HG03108 (cell line): ENCODE measurements around the gene TNFRSF13B.
"Not testable (repeated sequence)": the region's sequence is repeated elsewhere in the genome, so short reads cannot be mapped to it uniquely, and the experiment has no call there.

ENCODE experiments used
- ATAC-seq: cut with Tn5 transposase; IDR thresholded peaks from one replicate; pipeline ENCODE4 v1.9.1; 2021; ENCODE audit warnings: moderate library complexity; ENCODE audit not compliant: unreplicated experiment

Gene TNFRSF13B

DNA sequence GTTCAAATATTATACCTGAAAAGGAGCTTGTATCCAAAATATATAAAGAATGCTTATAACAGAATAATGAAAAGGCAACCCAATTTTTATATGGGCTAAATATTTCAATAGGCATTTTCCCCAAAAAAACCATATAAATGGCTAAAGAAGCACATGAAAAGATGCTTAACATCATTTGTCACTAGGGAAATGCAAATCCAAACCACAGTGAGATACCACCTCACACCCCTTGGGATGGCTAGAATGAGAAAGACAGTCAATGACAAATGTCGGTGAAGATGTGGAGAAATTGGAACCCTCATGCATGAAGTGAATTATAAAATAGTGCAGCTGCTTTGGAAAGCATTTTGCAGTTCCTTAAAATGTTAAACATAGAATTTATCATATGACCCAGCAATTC, 3.1 kb downstream of the TNFRSF13B start:
- ATAC-seq: no peak

DNA sequence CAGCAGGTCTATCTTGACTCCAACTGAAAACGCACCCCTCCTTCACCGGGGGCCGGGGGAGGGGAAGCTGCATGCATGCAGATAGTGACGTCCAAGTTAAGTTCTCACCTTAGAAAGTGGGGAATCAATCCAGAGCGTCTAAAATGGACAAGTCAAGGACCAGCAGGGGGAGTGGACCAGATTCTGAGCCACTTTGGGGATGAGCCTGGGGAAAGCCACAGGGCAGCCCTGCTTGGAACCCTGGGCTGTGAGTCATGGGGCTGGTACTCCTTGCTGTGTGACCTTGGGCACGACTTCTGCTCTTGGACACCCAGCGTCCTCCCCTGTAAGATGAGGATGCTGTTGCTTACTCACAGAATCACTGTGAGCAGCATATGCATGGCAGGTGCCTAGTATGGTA, 9.1 kb downstream of the TNFRSF13B start:
- no peak for ATAC-seq

DNA sequence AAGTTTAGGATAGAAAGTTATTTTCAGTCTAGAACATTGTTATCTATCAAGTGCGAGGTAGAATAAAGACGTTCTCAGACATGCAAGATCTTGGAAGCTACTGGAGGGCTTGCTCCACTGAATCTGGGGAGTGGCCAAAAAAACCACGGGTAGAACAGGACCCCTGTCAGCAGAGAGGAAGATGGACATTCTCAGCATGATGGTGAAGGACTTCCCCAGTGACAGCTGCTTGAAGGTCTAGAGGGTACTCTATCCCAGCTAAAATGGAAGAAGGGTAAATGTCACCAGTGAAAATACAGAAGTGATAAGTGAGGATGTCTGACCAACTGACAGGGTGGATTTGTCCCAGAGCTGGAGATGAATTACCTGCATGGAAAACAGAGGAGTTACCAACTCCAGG, 10.1 kb downstream of the TNFRSF13B start:
- no peak for ATAC-seq

DNA sequence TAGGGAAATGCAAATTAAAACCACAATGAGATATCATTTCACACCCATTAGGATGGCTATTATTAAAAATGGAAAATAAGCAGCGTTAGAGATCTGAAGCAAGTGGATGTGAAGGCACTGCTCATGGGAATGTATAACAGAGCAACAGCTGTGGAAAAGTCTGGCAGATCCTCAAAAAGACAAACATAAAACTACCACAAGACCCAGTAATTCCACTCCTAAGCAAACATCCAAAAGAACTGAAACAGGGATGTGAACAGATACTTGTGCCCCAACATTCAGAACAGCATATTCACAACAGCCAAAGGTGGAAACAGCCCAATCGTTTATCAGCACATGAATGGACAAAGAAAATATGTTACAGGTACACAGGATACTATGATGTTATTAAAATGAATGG, 10.9 kb downstream of the TNFRSF13B start:
- ATAC-seq: not testable (repeated sequence)

DNA sequence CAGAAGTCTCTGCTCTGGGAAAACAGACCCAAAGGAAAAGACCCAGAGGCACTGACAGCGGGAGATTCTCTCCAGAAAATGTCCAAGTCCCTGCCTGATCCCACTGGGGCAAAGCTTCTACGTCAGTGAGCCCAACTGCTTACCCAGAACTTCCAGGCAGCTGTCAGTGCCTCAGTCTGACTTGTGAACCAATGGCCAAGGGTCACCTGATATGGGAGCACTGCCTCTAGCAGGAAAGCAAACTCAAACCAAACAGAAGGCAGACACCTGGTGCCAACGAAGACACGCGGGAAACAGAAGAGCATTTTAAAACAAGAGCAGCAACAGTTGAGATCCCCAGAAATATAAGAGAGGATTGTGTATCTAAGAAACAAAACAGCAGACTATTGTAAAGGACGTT, 16.9 kb downstream of the TNFRSF13B start:
- not testable (repeated sequence) for ATAC-seq

DNA sequence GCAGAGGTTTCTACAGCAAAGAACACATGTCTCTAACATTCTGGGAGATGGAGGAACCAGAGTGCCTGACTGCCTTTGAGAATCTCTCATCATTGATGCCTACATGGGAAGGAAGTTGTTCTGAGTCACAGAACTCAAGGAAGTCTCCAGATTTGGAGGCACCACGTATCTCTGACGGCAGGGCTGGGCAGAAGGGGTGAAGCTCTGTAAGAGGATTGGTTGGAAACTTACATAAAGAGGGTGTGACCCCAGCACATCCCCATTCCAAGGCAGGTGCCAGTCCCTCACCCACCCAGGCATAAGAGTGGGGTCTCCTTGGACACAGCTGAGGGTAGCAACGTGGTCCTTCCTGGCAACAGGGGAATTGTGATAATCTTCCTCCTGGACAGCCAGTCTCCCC, 17.4 kb downstream of the TNFRSF13B start:
- no peak for ATAC-seq

DNA sequence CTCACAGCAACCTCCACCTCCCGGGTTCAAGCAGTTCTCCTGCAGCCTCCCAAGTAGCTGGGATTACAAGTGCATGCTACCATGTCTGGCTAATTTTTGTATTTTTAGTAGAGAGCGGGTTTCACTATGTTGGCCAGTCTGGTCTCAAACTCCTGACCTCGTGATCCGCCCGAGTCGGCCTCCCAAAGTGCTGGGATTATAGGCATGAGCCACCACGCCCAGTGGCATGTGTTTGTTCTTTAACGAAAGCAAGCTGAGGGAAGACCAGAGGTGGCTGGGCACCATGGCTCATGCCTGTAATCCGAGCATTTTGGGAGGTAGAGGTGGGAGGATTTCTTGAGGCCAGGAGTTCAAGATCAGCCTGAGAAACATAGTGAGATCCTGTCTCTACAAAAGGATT, 18.1 kb downstream of the TNFRSF13B start:
- no peak for ATAC-seq

DNA sequence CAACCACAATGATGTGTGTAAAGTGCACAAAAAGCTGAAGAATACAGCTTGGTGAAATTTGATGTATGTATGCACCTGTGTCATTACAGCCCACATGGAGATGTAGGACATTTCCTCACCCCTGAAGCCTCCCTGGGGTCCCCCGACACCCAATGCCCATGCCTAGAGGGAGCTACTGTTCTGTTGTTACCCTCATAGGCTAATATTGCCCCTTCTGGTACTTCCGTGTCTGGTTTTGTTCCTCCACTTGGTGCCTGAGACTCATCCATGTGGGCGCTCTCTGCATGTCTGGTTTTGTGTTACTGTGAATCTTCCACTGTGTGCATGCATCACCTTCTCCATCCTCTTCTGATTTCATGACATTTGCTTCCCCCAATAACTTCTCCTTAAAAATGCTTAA, 18.6 kb downstream of the TNFRSF13B start:
- ATAC-seq: no peak

DNA sequence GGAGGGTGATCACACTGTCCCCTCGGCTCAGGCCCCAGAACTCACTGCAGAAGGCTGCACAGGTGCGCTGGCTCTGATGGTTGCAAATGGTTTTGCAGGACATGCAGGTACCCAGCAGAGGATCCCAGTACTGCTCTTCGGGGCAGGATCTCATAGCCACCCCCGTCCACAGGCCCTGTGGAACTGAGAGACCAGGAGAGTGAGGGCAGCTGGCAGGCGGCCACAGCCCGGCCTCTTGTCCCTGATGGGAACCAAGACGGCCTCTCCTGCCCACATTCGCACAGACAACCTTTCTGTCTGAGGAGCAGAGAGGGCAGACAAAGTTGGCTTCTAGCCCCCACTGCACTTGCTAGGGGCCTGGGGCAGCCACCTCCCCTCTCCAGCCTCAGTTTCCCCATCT, 19.5 kb downstream of the TNFRSF13B start:
- no peak for ATAC-seq

DNA sequence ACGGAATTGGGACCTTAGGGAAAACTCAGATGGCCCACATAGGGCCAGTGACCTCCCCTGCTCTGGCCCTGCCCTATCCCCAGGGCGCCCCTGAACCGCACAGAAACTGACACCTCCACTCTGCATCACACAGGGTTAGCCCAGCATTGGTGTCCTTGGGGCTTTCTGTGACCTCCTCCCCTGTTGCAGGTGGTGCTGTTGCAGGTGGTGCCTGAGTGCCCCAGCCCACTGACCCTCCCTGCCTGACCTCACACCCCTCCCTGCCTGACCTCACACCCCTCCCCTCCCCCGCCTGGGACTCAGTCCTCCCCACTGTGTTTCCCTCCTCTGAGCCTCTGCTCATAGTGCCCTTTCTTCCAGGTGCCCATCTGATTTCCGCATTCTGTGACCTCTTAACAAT, 21.4 kb downstream of the TNFRSF13B start:
- ATAC-seq: no peak

DNA sequence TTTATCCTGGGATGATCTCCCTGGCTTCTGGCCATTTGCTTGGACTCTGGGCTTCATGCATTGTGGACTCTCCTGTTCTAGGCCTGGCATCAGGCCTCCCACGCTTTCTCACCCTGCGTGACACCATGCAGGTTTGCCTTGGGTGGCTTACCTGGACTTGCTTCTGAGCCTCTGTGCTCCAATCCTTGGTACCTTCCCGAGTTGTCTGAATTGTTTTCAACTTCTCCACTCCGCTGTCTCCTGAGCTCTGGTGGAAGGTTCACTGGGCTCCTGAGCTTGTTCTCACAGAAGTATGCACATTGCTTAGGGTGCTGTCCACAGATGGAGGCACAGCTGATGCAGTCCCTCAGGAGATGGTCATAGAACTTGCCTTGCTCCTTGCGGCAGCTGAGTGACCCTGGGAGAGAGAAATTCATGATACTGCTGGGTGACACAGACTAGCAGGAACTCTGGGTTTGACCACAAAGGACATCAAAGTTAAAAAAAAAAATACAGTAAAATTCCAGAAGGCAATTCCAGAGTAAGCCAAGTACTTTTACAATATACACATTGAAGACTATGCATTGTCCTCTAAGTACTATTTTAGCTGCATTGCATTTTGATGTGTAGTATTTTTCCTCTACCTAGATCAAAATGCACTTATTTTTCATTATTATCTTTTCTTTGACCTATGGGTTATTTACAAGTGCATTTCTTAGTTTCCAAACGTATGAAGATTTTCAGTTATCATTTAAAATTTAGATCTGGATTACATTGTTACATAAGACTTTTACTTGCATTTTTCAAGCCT, 23.1 kb downstream of the TNFRSF13B start:
- ATAC-seq: no peak

DNA sequence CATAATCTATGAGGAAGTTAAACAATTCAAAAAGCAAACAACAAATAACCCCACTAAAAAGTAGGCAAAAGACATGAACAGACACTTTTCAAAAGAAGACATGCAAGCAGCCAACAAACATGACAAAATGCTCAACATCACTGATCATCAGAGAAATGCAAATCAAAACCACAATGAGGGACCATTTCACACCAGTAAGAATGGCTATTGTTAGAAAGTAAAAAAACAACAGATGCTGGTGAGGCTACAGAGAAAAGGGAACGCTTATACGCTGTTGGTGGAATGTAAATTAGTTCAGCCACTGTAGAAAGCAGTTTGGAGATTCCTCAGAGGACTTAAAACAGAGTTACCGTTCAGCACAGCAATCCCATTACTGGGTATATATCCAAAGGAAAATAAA, 24.4 kb downstream of the TNFRSF13B start:
- ATAC-seq: no peak

DNA sequence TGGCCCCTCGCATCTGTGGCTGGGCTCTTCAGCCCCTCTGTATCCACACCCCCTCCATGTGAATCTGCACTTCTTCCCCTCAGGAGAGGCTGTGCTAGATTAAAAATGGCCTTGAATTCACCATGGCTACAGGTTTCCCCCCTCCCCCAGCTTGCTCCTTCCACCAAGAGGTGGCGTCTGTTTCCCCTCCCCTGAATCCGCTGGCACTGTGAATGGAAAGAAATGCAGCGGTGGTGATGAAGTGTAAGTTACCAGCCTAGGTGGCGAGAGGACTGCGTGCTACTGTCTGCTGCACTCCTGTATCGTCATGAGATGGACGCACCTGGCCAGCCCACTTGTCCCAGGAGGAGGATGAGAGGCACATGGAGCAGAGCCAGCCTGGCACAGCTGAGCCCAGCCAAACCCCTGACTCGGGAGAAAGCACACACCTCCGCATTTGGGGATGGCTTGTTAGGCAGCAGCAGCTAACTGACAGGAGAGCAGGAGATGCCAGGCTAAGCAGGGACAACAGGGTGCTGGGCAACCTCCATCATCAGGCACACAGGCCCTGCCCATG, 26.2 kb downstream of the TNFRSF13B start:
- no peak for ATAC-seq

DNA sequence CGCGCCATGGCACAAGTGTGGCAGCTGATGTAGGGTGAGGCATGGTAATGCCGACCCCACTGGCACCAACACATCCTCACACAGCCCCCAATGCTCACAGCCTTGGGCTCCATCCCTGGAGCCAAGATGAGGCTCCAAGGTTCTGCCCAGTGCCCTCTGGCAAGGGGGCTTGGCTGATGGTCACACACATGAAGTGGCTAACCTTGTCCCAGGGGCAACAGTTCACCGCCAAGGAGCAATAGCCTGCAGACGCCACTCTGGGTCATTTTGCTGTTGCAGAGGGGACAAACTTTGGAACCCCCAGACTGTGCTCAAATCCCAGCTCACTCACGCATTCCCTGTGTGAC, 26.8 kb downstream of the TNFRSF13B start:
- ATAC-seq: no peak

DNA sequence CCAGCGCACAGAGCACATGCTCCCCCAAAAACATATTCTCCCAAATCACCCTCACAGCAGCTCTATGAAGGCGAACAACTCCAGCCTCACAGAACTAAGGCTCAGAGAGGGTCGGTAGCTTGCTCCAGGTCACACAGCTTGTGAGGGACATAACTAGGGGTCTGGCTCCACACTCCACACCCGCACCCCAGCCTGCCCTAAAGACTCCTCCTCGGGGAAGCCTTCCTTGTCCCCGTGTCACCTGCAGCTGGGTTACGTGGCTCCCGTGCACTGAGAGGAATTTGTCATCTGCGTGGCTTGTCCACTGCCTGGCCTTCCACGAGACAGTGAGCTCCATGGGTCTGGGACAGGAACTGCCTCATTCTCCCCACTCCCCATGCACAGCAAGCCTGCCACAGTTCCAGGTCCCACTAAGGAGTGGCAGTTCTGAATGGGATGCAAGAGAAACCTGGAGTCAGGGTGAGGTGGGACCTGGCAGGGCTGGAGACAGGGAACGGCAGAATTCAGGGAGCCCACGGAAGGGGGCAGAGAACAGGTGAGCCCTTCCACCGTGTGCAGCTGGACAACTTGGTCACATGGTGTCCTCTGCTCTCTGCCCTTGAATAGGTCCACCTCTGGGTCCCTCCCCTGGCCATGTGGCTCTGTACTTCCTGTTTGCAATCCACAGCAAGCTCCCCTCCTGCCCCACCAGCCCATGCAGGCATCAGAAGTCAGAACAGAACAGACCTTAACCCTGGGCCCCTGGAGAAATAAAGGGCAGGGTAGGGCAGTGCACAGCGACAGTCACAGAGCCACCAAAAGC, 27.4 kb downstream of the TNFRSF13B start:
- no peak for ATAC-seq

DNA sequence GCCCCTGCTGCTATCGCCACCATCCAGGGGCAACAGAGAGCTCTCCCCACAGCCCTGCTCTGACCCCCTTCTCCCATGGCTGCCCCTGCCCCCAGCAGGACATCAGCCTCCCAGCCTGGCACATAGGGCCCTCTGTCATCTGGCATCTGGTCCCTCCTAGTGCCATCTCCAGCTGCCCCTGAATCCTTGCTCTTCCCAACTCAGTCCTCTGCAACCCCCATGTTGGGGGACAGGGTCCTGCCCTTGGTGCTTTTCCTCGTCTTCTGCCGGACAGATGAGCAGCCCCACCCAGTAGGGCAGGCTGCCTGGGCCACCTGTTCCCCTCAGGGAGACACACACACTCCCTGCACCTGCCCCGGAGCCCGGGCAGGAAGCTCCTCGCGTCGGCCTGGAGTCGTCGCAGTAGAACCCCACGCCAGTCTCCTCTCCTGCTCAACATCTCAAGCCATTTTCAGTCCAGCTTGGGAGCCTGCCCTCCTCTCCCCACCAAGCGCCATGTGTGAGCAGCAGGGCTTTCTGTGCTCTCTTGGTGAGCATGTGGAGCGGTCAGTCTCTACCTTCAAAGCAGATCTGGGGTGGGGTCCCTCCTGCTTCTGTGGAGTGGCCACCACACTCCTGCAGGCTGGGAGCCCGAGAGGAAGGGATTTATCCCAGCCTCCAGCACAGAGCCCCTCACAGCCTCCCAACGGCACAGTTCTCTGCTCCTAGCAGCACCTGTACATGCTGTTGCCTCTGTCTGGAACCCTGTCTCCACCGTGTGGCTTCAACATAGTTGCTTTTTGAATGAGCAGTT, 28.2 kb downstream of the TNFRSF13B start:
- no peak for ATAC-seq

DNA sequence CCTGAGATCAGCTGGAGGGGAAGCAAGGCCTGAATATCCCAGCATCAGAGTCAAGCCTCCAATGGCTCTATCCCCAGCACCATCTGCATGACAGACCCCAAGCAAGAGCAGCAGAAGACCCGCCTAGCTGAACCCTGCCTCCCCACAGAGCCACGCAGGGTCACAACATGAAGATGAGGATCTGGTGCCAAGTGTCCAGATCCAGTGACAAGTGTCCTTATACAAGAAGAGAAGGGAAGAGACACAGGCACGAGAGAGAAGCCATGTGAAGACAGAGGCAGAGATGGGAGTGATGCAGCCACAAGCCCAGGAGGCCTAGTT, 28.9 kb downstream of the TNFRSF13B start:
- ATAC-seq: no peak

DNA sequence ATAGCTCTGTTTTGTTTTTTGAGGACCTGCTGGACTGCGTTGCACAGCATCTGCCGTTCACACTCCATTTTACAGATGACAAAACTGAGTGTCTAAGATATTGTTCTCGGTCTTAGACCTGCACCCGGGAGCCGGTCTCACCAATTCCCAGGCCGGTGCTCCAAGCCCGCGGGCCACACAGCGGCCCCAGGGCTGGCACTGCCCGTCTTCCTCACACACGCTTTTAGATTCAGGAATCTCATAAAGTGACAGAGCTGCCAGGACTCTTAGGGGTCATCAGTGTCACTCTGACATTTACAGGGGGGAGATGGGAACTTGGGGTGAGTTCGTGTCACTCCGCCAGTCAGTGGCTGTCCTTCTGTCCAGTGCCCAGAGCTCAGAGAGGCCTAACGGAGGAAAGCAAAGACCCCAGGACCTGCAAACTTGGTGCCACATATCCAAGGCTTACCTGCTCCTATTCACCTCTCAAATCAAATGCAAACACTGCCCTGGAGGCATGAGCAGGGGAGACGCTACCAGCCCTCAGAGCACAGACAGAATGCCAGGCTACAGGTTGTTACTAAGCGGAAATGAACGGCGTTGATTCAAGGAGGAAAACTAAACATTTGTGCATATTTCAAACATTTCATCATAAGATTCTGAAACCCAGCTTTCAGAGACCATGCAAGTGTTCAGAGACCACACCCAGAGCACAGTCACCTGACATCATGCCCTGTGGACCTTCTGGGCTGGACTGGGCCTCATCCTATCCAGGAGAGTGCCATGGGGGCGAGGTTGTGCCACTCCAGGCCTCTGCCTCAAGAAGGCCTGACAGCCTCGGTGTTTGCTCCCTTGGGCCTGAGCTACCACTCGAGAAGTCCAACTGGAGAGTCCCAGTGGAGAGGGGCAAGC, 29.5 kb downstream of the TNFRSF13B start:
- no peak for ATAC-seq

DNA sequence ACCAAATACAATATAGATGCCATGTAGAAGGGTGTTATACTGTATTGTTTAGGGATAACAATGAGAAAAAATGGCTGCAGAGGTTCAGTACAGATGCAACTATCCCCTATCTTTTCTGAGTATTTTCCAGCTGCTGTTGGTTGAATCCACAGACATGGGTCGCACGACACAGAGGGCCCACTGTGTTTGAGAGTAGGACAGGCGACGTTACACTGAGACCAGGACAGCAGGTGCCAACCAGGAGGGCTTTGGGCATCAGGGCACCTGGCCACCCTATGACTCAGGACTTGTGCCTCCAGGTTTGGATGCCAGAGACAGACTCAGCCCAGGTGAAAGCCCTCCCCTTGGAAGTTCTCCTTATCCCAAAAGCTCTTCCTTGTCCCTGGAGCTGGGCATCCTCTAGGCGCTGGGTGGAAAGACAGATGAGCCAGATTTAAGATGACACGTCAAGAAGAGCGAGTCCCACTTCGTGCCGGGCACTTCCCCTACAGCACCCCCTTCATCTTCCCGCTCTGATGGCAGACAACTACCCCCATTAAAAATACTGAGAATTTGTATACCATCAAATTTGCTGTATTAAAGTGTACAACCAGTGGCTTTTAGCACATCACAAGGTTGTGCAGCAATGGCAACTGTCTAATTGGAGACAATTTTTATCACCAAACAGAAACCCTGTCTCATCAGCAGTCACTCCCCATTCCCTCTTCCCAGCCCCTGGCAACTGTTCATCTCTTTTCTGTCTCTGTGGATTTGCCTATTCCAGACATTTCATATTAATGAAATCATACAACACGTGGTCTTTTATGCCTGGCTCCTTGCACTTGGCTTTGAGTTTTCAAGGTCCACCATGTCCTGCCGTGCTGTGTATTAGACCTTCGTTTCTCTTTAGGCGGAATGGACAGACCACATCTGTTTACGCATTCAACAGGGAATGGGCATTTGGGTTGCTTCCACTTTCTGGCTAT, 30.6 kb downstream of the TNFRSF13B start:
- no peak for ATAC-seq
